HG03469 (cell line): ENCODE data around the gene MAL.

ENCODE experiments used
- ATAC-seq: cut with Tn5 transposase; IDR thresholded peaks from one replicate; pipeline ENCODE4 v1.9.1; 2021; ENCODE audit warnings: mild to moderate bottlenecking, moderate library complexity, moderate number of reproducible peaks; ENCODE audit not compliant: unreplicated experiment

MAL gene

DNA sequence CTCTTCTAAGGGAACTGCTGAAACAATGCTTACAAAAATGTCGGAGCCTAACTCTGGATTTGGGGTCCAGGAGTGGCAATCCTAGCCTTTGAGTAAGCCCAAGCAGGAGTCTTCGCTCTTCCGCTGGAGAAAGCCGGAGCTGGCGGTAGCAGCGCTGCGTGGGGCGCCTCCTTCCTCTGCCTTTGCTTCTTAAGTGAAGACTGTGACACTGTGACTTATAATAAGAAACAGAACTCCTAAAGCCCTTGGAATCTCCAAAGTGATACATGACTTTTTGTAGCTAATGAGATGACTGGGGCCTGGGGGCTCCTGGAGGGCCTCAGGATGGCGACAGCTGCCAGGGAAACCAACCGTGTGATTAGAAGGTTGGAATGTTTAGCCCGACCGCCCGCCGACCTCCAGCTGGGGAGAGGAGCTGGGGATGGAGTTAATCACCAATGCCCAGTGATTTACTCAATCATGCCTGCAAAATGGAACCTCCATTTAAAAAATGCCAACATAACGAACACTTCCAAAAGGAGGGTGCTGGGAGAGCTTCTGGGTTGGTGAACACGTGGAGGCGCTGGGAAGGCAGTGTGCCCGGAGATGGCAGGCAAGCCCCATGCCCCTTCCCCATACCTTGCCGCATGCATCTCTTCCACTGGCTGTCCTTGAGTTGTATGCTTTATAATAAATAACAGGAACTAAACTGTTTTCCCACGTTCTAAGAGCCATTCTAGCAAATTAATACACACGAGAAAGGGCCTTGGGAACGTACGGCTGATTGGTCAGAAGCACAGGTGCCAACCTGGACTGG is 29.0 kb upstream of the MAL start:
- ATAC-seq: no peak

DNA sequence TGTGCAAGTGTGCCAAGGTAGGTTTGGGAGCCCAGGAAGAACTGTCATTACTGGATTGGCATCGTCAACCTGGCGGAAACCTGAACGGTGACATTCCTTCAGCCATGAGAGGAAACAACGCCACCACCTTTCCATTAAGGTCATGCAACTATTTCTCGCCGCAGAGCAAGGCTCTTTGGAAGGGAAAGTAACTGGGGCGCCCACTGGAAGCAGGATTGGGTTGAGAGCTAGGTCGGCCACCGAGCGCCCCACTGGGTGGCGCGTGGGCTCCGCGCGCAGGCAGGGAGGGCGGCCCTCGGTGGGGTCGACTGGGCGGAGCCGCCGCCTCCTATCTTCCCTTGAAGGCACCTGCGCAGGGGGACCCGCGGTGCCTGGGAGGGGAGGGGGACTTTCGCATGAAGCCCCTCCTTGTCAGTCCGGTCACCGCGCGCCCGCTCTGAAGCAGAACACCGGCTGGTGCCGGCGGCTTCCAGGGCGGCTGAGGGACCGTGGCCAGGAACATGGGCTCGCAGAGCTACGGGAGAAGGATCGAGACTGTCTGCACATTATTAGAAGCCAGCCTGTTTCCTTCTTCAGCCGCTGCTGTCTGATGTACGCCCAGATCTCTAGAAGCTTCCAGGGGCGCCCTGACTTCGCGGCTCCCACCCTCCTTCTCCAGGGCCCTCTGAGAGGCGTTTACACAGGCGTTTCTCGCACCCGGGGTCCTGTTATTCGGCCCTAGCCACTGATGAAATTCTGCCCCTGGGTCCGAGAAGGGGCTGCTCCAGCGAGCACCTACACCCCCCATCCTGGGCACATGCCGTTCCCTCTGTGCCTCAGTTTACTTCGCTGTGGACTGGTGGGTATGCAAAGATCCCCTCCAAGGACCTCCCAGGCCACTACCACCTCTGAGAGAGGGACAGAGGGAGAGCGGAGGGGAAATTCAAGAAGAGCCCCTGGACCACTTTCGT is 27.3 kb upstream of the MAL start:
- ATAC-seq: no peak

DNA sequence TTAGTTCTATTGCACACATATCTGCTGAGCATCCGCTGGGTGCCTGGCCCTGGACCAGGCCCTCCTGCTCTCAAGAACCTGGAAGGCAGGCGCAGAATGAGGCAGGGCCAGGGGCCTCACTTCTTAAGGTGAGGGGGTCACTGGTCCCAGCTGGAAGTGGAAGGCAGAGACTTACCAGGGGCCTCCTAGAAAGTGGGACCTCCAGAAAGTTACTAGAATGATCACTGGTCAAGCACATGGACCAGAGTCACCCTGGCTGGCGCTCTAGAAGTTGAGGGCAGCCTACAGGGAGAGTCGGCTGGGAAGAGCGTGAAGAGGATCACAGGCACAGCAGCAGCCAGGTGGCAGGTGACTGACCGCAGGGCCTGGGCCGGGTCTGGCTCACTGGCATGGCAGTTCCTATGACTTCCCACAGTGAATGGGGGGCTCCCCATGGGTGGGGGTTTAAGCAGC is 26.1 kb upstream of the MAL start:
- no peak for ATAC-seq

DNA sequence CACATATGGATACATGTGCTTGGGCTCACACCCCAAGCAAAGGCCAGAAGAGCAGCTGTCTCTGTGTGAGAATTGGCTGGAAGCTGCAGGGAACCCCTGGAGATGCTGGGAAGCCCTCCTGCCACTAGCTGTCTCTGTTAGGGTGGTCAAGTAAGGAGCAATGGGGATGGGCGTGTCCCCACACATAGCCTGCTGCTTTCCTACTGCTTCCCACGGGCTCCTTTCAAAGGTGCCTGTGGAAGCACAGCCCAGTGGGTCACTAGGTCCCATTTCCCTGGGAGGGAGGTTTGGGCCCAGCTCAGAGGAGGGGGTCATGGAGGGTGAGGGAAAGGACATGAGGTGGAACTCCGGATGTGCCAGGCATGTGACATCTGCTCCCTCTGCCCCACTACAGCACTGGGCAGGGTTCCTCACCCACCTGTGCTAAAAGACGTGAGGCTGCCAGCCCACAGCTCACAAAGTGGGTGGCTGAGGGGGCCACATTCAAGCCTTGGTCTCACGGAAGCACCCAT is 24.4 kb upstream of the MAL start:
- ATAC-seq: no peak

DNA sequence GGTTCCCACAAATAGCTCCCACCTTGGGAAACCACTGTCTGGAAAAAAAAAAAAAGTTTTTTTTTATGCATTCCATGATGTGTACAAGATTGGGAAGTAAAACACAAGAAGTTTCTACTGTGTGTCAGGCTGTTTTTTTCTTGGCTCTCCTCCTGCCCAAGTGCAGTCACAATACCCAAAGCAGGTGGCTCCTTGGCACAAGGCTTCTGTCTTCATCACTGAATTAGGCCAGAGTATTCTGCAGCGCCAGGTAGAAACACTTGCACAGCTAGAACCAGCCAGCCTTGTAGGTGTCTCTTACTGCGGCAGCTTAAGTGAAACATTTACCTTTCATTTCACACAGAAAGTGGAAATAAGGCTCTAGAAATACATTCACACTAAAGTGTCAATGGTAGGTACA is 23.8 kb upstream of the MAL start:
- no peak for ATAC-seq

DNA sequence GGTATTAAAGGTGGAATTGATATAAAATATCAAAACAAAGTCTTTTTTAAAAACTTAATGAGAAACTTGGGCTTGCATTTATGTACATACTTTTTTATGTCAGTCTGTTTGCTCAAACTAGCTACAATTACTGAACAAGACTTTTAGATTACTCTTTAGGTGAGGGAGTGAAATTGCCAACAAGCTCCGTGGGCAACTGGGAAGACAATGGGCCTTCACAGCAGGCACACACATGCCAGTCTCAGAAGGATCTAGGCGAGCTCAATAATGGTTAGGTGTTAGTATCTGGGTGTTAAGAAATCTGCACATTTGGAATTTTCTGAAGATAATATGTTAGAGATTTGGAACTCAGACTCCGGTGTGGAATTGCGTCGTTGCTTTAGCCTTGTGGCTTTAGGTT is 23.0 kb upstream of the MAL start:
- ATAC-seq: no peak

DNA sequence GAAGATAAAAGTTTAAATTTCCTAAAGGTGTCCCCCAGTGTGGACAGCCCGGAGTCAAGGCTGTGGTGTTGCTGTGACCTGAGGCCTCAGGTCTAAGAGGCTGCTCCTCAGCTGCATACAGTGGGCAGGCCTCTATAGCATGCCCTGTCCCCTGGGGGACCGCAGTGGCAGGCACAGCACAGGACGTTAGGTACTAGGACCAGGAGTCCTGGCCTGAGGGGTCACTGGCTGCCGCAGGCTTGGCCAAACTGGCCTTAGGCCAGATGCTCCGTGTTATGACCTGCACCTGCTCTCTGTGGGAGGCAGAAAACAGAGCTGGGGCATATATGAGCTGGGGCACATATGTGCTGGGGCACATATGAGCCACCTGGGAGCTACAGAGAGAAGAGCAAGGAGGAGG is 21.2 kb upstream of the MAL start:
- ATAC-seq: no peak

DNA sequence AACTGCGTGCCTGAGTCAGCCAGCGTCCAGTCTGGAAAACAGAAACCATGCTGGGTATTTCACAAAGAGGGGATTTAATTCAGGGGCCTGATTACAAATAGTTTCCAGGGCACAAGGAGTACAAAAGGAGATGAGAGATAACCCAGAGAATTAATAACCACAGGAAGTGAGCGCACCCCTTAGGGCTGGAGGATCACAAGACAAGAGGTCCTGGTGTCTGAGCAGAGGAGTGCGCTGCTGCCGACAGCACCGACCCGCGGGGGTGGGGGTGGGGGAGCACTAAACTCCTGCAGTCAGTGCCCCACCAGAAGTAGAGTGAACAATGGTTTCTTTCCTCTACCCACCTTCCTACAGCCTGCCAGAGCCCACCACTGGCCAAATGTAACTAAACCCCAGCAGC is 20.8 kb upstream of the MAL start:
- ATAC-seq: no peak

DNA sequence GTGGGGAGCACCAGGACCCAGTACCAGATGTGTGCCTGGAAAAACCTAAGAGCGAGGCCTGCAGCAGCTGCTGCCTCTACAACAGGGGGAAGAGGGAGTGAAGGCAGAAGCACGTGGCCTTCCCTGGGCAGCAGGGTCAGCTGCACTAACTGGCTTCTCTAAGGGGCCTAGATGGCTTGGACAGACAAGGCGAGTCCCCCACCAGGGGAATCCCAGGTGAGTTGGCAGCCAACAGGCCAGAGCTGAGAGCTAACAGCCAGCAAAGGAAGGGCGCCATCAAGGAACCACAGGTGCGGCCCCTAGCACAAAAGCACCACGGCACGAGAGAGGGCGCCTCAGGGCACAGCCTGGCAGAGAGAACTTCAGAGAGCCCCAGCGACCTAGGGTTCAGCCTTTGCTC is 19.8 kb upstream of the MAL start:
- ATAC-seq: no peak

DNA sequence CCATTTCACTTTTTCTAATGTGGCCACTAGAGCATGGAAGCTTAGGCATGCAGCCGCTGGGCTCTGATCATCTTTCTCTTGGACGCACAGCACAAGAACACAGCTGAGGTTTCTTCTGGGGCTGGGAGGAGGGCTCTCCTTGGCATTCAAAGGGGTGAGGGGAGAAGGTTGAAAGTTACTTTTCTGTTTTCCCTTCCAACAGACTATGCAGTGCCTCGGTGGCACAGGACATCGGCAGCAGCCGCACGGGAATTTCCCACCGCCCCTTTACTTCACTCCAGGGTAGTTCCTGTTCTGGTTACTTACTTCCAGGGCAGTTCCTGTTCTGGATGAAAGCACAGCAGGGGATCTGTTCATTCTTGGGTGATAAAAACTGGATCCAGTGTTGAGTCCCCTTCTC is 18.9 kb upstream of the MAL start:
- no peak for ATAC-seq

DNA sequence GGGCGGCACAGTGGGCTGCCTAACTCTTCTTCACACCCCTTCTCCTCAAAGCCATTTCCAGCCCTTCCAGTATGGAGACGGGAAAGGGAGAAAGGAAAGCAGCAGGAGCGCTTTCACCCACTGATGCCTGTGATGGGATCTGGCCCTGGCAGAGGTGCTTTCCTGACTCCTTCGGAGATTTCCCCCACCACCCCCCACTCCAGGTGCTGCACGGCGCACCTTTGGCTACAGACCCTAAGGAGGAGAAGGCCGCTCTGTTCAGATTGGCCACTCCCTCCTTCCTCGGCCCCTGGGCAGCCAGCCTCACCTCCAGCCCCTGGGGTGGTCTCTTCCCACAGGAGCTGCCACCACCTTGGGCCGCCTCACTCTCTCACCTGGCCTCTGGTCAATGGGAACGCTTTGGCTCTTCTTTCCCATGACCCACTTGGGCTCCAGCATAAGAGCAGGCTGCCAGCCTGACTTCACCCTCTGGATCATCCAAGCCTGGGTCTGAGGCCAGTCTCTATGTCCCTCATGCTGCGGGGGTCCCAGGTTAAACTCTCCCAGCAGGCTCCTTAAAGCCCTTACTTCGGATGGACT is 18.4 kb upstream of the MAL start:
- no peak for ATAC-seq

DNA sequence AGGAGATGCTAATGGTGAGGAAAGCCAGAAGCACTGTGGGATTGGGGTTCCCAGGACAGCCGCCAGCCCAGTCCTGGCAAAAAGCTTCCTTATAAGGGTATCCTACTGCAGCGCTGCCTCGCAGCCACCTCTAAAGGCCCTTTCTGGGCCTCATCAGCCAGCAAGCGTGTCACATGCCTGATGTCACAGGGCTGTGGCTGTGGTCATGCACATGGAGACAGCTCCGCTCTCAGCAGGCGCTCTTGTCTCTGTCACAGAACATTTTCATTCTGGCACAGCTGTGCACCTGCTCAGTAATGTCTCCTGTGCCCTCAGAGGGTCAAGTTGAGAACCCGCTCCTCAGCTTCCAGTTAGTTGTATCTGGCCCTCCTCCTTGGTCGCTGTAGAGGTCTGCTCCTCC is 17.7 kb upstream of the MAL start:
- ATAC-seq: no peak

DNA sequence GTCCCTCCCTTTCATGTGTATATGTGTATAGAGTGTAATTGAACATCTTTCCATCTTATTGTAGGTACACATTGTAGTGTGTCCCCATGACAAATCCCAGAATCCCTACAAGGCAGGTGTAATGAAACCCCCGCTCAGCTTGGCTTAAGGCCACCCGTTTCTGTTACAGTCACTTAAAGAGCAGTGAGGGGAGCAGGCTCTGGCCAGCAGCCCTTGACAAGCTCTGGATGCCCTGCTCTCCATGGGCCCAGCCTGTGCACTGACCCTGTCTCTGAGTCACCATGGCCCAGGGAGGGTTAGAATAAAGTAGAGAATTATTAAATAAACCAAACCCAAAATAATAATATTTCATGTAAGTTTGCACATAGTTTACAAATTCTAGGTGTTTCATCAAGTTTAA is 17.2 kb upstream of the MAL start:
- no peak for ATAC-seq

DNA sequence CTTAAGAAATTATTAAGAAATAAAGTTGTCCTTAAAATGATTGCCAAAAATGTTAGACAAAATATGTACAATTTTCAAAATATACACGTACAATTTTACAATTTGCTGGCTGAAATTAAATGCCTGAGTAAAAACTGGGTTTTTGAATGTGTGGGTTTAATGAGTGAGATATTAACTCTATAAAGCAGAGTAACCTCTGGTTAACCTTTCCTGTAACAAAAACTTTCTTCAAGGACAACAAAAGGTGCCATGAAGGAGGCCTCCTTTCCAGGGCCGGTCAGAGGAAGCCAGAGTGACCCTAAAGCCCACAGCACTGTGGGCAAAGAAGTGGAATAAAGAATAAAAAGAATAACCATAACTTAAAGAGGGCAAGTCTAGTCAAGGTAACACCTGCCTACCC is 16.5 kb upstream of the MAL start:
- ATAC-seq: no peak

DNA sequence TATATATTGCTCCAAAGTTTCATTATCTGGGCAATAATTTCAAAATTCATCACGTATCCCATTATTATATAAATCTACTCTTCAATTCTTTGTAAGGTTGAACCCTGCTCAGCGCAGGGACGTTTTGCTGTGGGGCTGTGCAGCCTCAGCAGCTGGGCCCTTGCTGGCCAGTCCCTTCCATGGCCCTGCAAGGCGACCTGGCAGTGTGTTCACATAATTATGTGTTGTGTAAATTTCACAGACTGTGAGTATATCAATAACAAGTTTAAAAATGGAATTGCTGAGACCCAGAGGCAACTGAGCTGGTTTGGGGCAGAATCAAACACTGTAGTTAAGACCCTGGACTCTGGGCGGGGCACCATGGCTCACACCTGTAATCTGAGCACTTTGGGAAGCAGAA is 16.1 kb upstream of the MAL start:
- ATAC-seq: no peak

DNA sequence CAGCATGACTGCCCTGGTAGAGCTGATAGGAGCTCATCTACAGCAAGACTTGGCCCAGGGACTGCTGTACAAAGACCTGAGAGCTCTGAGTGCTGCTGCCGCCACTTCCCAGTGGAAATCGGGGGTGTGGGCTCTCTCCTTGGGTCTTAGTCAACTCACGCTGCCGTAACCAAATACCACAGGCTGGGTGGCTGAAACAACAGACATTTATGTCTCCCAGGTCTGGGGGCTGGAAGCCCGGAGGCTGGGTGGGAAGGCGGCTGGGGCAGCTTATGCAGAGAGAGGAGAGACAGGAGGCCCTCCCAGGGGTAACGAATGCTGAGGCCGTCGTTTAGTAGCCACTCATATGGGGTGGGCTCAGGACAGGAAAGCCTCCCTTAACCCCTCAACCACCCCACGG is 15.4 kb upstream of the MAL start:
- ATAC-seq: no peak

DNA sequence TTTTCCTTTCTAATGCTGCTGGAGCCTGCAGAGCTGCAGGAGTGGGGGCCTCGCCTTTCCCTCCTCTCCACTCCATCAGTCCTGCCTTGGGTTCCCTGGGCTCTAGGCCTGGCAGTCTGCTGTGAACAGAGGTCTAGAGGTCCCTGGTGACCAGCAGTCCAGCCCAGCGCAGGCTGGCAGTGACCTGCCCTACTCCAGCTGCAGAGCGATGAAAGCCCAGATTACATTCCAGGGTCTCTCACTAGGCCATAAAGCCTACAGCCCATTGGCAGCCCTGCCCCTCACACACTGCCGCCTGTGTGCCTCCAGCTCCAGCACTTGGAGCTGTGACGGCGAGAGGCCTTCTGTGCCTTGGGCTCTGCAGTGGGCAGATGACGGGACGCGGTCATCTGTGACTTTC is 14.8 kb upstream of the MAL start:
- no peak for ATAC-seq

DNA sequence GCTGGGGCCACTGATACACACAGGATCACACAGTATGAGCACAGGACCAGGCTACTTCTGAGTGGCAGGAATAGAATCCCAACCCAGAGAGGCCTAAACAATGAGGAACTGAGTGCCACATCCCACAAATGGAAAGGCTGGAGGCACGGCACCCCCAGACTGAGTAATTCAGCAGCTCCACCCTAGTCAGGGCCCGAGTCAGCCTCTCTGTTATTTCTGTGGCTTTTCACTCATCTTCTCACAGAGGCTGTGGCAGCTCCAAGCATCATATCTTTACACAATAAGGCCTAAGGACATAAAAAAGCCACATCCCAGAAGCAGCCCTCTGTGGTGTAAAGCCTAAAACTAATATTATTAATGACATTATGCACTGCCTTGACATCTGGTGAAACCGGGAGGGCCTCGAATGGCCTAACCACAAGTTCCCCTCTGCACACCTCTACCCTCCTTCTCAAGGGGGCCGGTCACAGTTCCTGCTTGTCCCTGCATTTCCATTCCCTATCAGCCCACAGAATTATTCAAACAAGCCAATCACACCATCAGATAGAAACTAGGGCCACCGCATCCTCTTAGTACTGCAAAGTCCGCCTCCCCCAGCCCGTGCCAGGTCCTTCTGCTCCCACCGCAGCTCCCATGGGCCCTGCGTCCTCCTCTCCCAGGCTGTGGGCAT is 12.5 kb upstream of the MAL start:
- ATAC-seq: peak; percentile 89

DNA sequence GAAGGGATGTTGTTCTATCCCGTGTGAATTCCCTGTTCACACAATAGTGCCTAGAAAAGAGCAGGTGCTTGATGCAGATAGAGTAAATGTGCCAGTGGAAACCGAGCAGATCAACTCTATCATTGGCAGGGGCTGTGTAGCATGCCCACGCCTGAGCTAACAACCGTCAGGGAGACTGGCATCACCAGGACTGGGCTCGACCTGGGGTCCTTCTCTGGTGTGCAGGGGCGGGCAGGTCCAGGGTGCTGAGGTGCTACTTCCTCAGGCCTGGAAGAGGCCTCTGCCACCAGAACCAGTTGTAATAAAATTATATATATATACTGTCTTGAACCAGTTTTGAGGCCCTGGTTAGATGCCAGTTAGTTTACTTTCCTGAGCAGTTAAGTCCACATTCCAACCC is 11.8 kb upstream of the MAL start:
- ATAC-seq: no peak

DNA sequence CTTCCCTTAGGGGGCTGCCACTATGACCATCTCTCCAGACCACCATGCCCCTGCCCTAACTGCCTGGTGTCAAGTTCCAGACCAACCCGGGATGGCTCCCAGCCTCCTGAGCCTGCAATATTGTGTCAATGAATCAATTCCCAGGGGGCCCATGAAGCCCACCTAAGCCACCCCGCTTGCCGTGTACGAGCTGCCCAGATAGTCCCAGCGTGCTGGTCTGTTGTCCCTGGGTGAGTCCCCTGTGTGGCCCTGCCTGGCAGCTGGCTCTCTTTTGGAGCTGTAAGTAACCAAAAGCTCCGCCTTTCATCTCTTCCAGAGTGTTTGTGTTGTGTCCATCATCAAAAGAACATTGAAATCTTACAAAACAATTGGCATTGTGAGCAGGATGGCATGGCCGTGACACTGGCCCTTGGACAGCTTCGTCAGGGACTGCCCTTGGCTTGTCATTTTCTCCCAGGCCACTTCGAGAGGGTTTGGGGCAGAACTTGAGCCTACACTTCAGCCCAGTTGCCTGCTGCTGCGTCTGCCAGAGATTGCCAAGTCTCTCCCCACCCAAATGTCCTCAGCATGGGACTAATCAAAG is 11.3 kb upstream of the MAL start:
- ATAC-seq: no peak
